GM12891 (cell line): ENCODE measurements around the gene TMEM51.

Source experiments
- POLR2A ChIP-seq: IDR thresholded peaks from 2 replicates; pipeline ENCODE4 v1.6.1; 2011; ENCODE audit warnings: low read depth, low read length, control low read depth
- TAF1 ChIP-seq: IDR thresholded peaks from 2 replicates; pipeline ENCODE4 v1.6.1; 2011; ENCODE audit warnings: low read depth, low read length, control low read depth

- TF ChIP-seq POLR2A (no peak), TAF1 (no peak)
Measured at GRCh38 chr1:15207829-15208429, 54.4 kb downstream of the TMEM51 start.
